Immature natural killer cell (primary cell): Measurements from ENCODE around the gene SH3BP5L. TPM values are rescaled to one million over a fixed set of nuclear protein-coding genes. Genes with fewer than 3 reads are reported as not detected.

ENCODE experiments used
- DNase-seq, 3 donors: peaks; one replicate each; pipeline ENCODE4 v3.0.0; 2022; ENCODE audit warnings: mixed read lengths in 1 of 3
- H3K27ac Mint-ChIP-seq, 6 donors: one replicate each; pipeline ENCODE4 v1.8.0; 2020; ENCODE audit warnings: mixed read lengths in 6 of 6, mild to moderate bottlenecking in 5 of 6, inconsistent platforms in 4 of 6, moderate library complexity in 3 of 6
- H3K27me3 Mint-ChIP-seq, 3 donors: one replicate each; pipeline ENCODE4 v1.8.0; 2020 to 2021; ENCODE audit warnings: low read depth in 3 of 3, mild to moderate bottlenecking in 3 of 3, mixed read lengths in 3 of 3, moderate library complexity in 3 of 3, inconsistent platforms in 1 of 3
- H3K36me3 Mint-ChIP-seq, 3 donors: one replicate each; pipeline ENCODE4 v1.8.0; 2020; ENCODE audit warnings: mixed read lengths in 3 of 3, inconsistent platforms in 2 of 3, mild to moderate bottlenecking in 2 of 3
- H3K4me1 Mint-ChIP-seq, 2 donors: one replicate each; pipeline ENCODE4 v1.8.0; 2020; ENCODE audit warnings: inconsistent platforms in 2 of 2, mild to moderate bottlenecking in 2 of 2, mixed read lengths in 2 of 2, moderate library complexity in 1 of 2
- H3K4me3 Mint-ChIP-seq, 5 donors: one replicate each; pipeline ENCODE4 v1.8.0; 2020; ENCODE audit warnings: mild to moderate bottlenecking in 5 of 5, mixed read lengths in 5 of 5, inconsistent platforms in 3 of 5, moderate library complexity in 3 of 5
- H3K9me3 Mint-ChIP-seq, 6 donors: one replicate each; pipeline ENCODE4 v1.8.0; 2020; ENCODE audit warnings: mild to moderate bottlenecking in 6 of 6, mixed read lengths in 6 of 6, inconsistent platforms in 4 of 6, moderate library complexity in 3 of 6
- polyA plus RNA-seq, 3 donors: library from polyadenylated mRNA; unstranded; fragments of 300-500 nt; fragmentation: Illumina TruSeq; gene quantifications; one replicate each; pipeline ENCODE4 v1.2.3, GENCODE V29; 2021

SH3BP5L gene
- polyA plus RNA-seq, 3 donors from 2014 or later, result 0.46 to 5.9 (median 3.2) TPM

DNA sequence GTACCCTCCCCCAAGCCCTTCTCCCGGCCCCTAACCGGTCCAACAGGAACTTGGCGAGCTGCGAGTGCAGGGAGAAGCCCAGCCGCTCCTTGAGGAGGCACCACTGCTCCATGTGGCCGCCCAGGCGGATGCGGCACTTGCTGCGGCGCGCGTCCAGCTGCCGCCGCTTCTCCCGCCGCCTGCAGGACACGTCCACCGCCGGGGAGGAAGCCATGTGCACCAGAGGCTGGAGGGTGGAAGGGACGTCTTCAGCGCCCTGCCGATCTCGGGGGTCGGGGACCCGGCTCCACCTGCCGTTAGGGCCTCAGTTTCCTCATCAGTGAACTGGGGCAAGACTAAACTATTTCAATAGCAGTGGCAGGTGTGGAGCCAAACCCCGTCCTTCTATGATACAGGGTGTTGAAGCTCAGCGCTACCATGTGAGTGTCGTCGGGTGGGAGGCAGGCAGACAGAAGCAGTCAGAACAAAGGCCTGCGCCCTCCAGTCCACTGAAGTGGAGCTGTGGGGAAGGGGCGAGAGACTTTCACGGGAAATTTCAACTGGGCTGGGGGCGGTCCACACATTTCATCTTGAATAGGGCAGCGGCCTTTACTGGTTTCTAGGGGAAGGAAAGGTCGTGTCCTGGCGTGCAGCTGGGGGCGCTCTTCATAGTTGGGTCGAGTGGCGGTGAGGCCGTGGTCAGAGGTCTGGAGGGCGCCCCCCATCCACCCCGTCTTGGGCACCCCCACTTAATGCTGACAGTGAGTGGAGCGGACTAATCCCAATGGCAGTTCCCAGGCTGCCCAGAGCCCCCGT, 32.6 kb upstream of the SH3BP5L start:
- Mint-ChIP-seq H3K27ac (peak overlapping the region; percentile 77 to 99 (median 96)), H3K4me1 (peaks cover 40 to 53% of the 10 kb centered on the region in 2 donors), H3K9me3 (no peaks in the 10 kb centered on the region), H3K36me3 (no peaks in the 10 kb centered on the region), H3K27me3 (peaks cover 12 to 20% (median 16%) of the 10 kb centered on the region in 3 donors), H3K4me3 (peak overlapping the region; percentile 81 to 96 (median 88))
- peak in 1 of 3 donors; percentile 30 for DNase-seq

DNA sequence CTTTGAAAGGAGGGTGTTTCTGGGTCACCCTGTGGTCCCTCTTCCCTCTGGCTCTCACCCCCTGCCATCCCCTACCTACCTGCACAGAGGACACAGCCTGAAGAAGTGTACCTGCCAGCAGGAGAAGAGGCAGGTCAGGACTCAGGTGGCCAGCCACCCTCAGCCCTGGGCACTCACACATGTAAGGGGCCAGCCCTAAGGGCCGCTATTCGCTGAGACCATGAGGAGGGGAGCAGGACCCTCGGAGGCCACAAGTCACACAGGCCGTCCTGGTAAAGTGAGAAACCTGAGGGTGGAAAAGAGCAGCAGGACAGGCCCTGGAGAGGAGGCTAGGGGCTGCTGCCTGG, 32.0 kb upstream of the SH3BP5L start:
- DNase-seq, result no peak
- peaks cover 12 to 20% (median 16%) of the 10 kb centered on the region in 3 donors for H3K27me3 Mint-ChIP-seq
- peaks cover 36 to 49% of the 10 kb centered on the region in 2 donors for H3K4me1 Mint-ChIP-seq
- no peaks in the 10 kb centered on the region for H3K9me3 Mint-ChIP-seq
- peak overlapping the region; percentile 81 to 96 (median 88) for H3K4me3 Mint-ChIP-seq
- H3K27ac Mint-ChIP-seq, result peak overlapping the region in 5 of 6 donors; percentile 5 to 97 (median 95)
- H3K36me3 Mint-ChIP-seq, result no peaks in the 10 kb centered on the region

DNA sequence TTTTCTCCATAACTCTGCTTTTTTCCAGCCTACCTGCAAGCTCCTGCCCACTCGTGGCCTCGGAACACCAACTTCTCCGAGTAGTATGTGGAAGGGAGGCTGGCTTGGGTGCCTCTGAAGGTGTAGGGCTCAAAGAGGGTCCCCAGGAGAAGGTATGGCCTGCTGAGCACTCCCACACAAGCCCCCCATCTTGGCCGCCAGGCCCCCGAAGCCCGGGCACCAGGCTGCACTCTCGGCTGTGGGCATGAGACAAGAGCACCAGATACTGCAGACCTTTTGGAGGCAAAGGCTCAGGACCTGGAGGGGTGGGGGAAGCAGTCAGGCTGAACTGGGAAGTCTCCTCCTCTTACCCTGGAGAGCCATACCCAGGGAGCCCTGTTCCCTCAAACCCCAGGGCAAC, 31.5 kb upstream of the SH3BP5L start:
- no peaks in the 10 kb centered on the region for H3K36me3 Mint-ChIP-seq
- no peak for DNase-seq
- peaks cover 31 to 43% of the 10 kb centered on the region in 2 donors for H3K4me1 Mint-ChIP-seq
- no peaks in the 10 kb centered on the region for H3K9me3 Mint-ChIP-seq
- no peak overlapping the region for H3K27ac Mint-ChIP-seq
- H3K27me3 Mint-ChIP-seq, result peaks cover 12 to 20% (median 16%) of the 10 kb centered on the region in 3 donors
- H3K4me3 Mint-ChIP-seq, result peak overlapping the region; percentile 81 to 96 (median 88)

DNA sequence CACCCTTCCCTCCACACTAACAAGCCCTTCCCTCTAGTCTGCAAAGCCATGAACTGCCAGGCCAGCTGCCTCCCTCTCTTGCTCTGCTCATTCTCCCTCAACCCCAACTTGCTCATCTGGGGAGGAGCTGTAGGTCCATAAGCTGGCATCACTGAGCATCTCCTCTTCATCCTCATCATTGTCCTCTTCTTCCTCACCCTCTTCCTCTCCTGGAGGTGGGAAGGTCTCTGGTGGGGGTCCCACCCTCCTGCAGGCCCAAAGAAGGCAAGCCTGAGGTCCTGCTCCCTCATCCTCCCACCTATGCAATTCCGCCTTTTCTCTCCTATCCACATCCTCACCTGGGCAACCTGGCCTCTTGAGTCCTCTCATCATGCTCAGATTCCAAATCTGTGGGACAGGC, 30.5 kb upstream of the SH3BP5L start:
- Mint-ChIP-seq H3K36me3 (no peaks in the 10 kb centered on the region), H3K27me3 (peaks cover 12 to 22% (median 16%) of the 10 kb centered on the region in 3 donors), H3K27ac (peak overlapping the region in 4 of 6 donors; percentile 1 to 77 (median 60)), H3K4me3 (peak overlapping the region in 3 of 5 donors; percentile 7 to 46 (median 18)), H3K9me3 (no peaks in the 10 kb centered on the region), H3K4me1 (peaks cover 27 to 36% of the 10 kb centered on the region in 2 donors)
- DNase-seq, result no peak

DNA sequence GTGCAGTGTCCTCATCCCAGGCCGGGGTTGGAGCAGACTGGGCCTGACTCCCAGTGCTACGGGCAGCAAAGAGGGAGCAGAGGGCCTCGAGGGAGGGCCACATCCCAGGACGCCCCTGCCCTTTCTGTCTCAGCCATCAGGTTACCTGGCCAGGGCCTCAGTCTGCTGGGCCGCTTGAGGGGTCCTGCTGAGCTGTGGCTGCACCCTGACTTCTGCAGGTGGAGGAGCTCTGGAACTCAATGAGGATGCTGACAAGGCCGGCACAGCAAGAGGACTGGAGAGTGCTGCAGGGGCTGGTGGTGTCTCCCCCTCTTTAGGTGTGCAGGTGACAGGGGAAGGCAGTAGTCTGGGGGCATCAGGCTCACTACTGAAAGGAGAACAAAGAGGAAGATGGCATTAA, 29.9 kb upstream of the SH3BP5L start:
- no peaks in the 10 kb centered on the region for H3K9me3 Mint-ChIP-seq
- no peak overlapping the region for H3K27ac Mint-ChIP-seq
- peaks cover 27 to 35% of the 10 kb centered on the region in 2 donors for H3K4me1 Mint-ChIP-seq
- H3K27me3 Mint-ChIP-seq, result peaks cover 12 to 21% (median 16%) of the 10 kb centered on the region in 3 donors
- no peak for DNase-seq
- H3K36me3 Mint-ChIP-seq, result no peaks in the 10 kb centered on the region
- H3K4me3 Mint-ChIP-seq, result peak overlapping the region in 2 of 5 donors; percentile 14 to 38

DNA sequence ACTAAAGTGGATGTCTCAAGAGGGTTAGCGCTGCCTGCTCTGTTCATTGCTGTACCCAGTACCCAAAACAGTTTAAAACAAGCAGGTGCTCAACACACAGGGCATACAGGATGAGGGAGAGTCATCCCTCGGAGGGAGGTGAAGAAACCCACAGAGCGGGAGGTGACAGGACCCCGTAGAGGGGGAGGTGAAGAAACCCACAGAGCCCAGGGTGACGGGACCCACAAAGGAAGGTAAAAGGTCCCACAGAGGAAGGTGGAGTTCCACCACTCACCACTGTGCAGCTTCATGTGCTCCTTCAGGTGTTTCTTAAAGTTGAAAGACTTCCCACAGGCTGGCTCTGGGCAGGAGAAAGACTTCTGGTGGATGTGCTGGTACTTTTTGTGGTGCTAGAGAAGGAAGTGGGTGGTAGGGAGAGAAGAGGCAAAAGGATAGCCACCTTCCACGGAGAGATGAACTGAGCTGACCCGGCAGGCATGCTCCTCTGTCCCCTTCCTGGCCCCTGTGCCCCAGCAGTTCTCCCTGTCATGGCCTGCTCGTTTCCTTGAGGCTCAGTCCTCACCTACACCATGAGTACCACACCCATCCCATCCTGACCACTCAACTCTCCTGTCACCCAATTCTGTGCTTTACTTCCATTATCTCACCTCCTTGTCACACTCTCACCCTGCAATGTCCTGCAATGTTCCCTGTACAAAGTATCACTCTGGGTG, 28.1 kb upstream of the SH3BP5L start:
- peaks cover 3 to 9% (median 7%) of the 10 kb centered on the region in 3 donors for H3K36me3 Mint-ChIP-seq
- no peak overlapping the region for H3K27ac Mint-ChIP-seq
- peaks cover 6 to 12% (median 7%) of the 10 kb centered on the region in 3 donors for H3K27me3 Mint-ChIP-seq
- no peak overlapping the region for H3K4me3 Mint-ChIP-seq
- DNase-seq, result peak; percentile 71 to 75 (median 73)
- H3K9me3 Mint-ChIP-seq, result no peaks in the 10 kb centered on the region
- H3K4me1 Mint-ChIP-seq, result peaks cover 13 to 19% of the 10 kb centered on the region in 2 donors

DNA sequence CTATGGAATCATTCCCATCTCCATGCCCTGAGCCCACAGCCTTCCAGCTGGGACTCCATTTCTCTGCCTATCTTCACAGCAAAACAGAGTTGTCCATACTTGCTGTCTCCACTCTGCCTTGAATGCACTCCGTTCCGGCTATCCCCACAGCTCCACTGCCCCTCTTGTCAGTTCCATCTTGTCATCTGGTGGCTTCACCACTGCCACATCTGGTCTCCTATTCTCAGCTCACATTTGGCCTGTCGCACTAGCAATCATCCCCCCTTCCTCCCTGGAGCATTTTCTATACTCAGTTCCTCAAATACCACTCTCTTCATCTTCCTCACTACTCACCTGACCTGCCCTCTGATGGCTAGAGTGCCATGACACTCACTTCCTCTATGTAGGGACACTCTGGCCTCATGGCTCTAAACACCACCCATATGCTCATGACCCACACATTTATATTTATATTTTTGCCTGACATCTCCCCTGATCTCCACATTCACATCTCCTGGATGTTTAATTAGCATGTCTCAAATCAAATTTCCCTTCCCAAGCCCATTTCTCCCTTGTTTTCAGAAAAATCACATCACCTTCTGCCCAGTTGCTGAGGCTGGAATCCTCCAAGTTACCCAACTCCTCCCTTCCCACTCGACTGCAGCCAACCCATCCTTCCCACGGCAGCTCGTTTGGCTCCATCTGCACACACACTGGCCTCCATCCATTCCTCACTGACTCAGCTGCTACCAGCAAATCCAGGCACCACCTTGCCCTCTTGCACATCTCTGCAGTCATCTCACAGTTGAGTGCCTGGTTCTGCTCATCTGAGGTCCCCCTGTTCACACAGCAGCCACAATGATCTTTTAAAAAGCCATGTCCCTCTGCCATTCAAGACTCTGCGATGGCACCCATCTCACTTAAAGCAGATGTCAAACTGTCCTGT, 27.0 kb upstream of the SH3BP5L start:
- H3K36me3 Mint-ChIP-seq, result peaks cover 4 to 13% (median 9%) of the 10 kb centered on the region in 3 donors
- H3K27ac Mint-ChIP-seq, result no peak overlapping the region
- H3K9me3 Mint-ChIP-seq, result no peaks in the 10 kb centered on the region
- no peak overlapping the region for H3K4me3 Mint-ChIP-seq
- DNase-seq, result no peak
- peaks cover 5 to 11% of the 10 kb centered on the region in 2 donors for H3K4me1 Mint-ChIP-seq
- H3K27me3 Mint-ChIP-seq, result peaks cover 2 to 4% (median 3%) of the 10 kb centered on the region in 3 donors

DNA sequence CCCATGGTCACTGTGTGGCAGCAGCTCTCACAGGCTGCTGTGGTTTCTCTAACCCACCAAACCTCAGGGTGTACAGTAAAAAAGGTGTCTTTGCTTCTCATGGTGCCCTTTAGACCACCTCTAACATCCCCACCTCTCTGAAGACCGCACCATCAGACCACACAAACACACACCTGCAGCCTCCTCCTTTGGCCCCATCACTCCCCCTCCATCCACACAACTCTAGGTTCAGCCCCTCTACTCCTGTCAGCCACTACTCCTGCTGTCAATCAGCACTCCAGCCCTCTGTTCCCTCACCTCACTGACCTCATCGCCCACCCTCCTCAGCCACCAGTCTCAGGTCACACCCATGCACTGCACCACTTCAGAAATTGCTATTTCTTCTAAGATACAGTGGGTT, 25.7 kb upstream of the SH3BP5L start:
- H3K4me3 Mint-ChIP-seq, result no peak overlapping the region
- no peak overlapping the region for H3K27ac Mint-ChIP-seq
- peaks cover 4 to 18% (median 12%) of the 10 kb centered on the region in 3 donors for H3K36me3 Mint-ChIP-seq
- H3K4me1 Mint-ChIP-seq, result peaks cover 2 to 4% of the 10 kb centered on the region in 2 donors
- peak; percentile 49 to 54 (median 53) for DNase-seq
- H3K27me3 Mint-ChIP-seq, result peaks cover 2 to 4% (median 3%) of the 10 kb centered on the region in 3 donors
- H3K9me3 Mint-ChIP-seq, result no peaks in the 10 kb centered on the region

DNA sequence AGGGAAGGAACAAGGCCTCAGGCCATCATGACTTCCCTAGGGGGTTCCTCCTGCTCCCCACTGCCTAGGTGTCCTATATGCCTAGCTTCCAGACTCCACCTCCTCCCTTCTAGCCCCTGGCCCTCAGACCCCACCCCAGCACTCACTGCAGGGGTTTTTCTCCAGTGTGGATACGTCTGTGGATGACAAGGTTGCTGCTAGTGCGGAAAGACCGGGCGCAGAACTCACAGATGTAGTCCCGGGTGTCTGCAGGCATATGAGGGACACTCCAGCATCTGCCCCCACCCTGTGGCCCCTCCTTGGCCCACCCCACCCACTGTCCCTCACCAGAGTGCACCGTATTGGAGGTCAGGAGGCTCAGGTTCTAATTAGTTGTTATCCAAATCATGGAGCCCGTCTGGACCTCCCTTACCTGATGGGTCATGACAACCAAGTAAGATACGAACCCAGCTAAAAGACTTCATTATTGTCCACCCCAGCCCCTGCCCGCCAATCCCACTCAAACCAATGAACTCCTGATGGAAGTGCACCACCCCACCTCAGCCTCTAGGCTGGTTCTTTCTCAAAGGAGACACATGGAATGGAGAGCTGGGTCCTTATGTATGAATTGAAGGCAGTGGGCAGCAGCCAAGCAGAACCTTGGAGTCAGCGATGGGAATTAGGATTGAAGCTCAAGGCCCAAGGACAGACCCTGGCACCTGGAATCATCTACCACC, 25.0 kb upstream of the SH3BP5L start:
- H3K27me3 Mint-ChIP-seq, result peaks cover 0 to 6% (median 3%) of the 10 kb centered on the region in 3 donors
- no peak for DNase-seq
- H3K4me1 Mint-ChIP-seq, result peaks cover 0 to 2% of the 10 kb centered on the region in 2 donors
- H3K36me3 Mint-ChIP-seq, result peaks cover 6 to 25% (median 12%) of the 10 kb centered on the region in 3 donors
- no peaks in the 10 kb centered on the region for H3K9me3 Mint-ChIP-seq
- no peak overlapping the region for H3K4me3 Mint-ChIP-seq
- peak overlapping the region in 1 of 6 donors; percentile 19 for H3K27ac Mint-ChIP-seq

DNA sequence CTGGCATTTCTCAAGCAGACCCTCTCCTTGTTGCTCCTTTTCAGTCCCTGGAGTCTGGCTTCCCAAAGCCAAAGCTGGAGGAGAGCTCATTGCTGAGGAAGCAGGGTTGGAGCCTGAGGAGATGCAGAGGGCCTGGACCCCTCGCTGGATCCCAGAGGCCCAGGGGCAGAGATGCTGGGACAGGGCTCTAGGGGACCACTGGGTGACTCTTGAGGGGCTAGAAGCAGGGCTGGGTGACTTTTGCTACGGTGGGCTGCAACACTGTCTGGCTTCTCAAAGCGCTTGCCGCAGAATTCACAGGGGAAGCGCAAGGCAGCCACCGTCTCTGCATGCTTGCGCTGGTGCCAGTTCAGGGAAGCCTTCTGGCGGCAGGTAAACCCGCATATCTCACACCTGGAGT, 24.4 kb upstream of the SH3BP5L start:
- DNase-seq, result no peak
- Mint-ChIP-seq H3K4me3 (no peak overlapping the region), H3K9me3 (no peaks in the 10 kb centered on the region), H3K36me3 (peaks cover 10 to 31% (median 12%) of the 10 kb centered on the region in 3 donors), H3K27me3 (peaks cover 0 to 6% (median 2%) of the 10 kb centered on the region in 3 donors), H3K4me1 (peaks cover 0 to 2% of the 10 kb centered on the region in 2 donors), H3K27ac (peak overlapping the region in 3 of 6 donors; percentile 19 to 55 (median 50))

DNA sequence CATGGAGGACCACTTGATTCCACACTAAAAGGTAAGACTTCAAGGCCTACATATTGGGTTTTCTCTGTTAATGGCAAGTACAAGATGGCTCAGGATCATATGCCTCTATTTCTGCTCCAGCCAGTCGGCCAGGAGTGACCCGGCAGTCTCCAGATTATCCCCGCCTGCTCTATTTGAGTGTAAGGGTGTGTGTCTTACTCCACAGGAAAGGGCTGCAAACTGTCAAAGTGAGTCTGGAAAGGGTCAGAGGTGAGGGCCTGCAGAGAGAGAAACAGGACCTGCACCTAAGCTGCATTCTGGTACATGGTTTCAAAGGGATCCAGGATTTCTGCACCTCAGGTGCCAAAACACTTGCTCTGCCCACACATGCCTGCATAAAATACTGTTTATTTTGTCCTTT, 23.9 kb upstream of the SH3BP5L start:
- H3K9me3 Mint-ChIP-seq, result no peaks in the 10 kb centered on the region
- peak overlapping the region in 3 of 6 donors; percentile 19 to 55 (median 50) for H3K27ac Mint-ChIP-seq
- peaks cover 10 to 31% (median 12%) of the 10 kb centered on the region in 3 donors for H3K36me3 Mint-ChIP-seq
- DNase-seq, result no peak
- H3K27me3 Mint-ChIP-seq, result peaks cover 0 to 6% (median 0%) of the 10 kb centered on the region in 3 donors
- no peak overlapping the region for H3K4me3 Mint-ChIP-seq
- H3K4me1 Mint-ChIP-seq, result peaks cover 0 to 2% of the 10 kb centered on the region in 2 donors

DNA sequence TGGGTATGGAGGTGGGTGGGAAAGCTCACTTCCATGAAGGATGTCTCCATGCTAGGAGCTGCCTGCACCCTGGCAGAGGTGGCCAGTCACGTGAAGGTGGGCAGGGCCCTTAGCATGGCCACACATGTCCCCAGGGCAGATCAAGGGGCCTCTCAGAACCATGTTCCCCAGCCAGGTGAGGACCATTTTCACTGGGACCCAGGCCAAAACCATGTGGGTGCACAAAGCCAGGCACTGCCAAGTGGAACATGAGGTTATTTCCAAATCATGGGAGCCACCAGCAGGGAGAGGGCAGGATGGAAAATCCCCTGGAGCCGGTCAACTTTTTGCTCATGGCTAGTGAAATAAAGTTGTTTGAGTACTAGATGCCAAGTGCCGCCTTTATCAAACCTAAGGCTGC, 23.4 kb upstream of the SH3BP5L start:
- Mint-ChIP-seq H3K27ac (peak overlapping the region in 4 of 6 donors; percentile 11 to 75 (median 32)), H3K36me3 (peaks cover 10 to 31% (median 12%) of the 10 kb centered on the region in 3 donors), H3K9me3 (no peaks in the 10 kb centered on the region), H3K27me3 (peaks cover 0 to 6% (median 0%) of the 10 kb centered on the region in 3 donors), H3K4me3 (no peak overlapping the region), H3K4me1 (peaks cover 0 to 2% of the 10 kb centered on the region in 2 donors)
- DNase-seq, result no peak
